HG03060 (cell line): ENCODE data around the gene CDH5.
"Not testable (repeated sequence)": the region's sequence is repeated elsewhere in the genome, so short reads cannot be mapped to it uniquely, and the experiment has no call there.

Experiments
- ATAC-seq: cut with Tn5 transposase; IDR thresholded peaks from one replicate; pipeline ENCODE4 v1.9.1; 2021; ENCODE audit warnings: low read depth, moderate number of reproducible peaks; ENCODE audit not compliant: unreplicated experiment

The CDH5 gene

DNA sequence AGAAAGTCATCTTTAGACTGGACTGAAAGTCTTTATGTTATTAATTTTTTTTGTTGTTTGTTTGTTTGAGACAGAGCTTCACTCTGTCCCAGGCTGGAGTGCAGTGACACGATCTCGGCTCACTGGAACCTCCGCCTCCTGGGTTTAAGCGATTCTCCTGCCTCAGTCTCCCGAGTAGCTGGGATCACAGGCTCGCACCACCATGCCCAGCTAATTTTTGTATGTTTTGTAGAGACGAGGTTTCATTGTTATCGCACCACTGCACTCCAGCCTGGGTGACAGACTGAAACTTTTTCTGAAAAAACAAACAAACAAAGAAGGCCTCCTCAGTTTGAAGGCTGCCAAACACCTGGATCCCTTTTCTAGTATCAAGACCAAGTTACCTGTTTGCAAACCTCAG lies 65.3 kb downstream of the CDH5 start:
- ATAC-seq = no peak

DNA sequence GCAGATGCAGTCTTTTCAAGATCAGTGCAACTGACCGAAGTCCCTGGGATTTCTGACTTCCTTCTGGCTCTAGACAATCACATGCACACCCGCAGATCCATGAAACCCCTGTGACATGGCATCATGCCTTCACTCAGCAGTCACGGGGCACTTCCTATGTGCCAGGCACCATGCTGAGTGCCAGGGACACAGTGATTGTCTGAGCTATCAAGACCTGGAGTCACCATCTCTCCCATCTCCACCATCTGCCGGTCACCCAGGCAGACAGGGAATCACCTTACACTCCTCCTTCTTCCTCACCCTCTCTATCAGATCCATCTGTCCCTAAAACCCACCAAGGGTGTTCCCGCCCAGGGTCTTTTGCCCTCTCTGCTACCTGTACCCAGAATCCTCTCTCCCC lies 65.9 kb downstream of the CDH5 start:
- ATAC-seq = no peak

DNA sequence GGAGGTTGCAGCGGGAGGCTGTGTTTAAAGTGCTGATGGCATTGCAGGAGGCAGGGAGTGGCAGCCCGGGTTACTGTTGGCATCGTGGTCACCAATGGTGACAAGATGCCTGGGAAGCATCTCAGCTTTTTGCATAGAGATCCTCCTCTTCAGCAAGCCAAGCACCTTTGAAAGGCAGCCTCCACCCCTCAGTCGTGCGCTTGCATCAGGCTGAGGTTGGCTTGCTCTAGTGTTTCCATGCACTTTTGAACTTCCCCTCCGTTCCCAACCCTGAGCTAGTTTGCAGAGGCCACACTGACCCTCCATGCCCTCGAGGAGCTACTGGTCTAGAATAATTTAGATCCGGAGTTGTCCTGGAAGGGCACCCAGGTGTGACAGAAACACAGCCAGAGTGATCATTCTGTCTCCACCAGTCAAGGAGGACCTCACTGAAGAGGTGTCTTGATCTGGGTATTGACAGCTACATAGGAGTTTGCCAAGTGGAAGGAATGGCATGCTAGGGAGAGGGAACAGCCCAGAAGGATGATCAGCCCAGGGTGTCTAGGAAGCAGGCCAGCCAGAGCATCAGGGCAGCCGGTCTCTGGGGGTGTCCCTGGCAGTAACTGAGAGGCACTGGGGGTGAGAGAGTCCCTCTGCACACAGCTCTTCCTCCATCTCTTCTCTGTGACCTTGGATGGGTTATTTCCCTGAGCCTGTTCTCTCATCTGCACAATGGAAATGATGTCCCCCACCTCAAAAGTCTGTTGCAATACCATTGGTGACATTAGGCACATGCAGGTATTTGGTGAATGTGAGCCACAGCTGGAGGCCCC lies 68.3 kb downstream of the CDH5 start:
- no peak for ATAC-seq

DNA sequence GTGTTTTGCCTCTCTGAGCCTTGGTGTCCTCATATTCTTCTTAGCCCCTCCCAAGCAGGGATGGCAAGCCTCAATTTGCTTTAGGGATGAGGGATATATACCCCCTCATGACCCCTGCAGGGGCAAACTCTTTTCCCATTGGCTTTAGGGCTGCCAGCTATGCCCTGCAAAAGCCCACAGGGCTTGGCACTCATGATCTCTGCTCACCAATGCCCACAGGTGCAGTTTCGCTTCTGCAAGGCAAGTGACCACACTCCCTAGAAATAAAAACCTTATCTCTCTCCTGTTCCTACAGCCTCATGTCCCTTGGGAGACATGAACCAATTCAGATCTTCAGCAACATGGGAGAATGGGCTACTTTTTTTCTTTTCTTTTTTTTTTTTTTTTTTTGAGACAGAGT lies 69.4 kb downstream of the CDH5 start:
- no peak for ATAC-seq

DNA sequence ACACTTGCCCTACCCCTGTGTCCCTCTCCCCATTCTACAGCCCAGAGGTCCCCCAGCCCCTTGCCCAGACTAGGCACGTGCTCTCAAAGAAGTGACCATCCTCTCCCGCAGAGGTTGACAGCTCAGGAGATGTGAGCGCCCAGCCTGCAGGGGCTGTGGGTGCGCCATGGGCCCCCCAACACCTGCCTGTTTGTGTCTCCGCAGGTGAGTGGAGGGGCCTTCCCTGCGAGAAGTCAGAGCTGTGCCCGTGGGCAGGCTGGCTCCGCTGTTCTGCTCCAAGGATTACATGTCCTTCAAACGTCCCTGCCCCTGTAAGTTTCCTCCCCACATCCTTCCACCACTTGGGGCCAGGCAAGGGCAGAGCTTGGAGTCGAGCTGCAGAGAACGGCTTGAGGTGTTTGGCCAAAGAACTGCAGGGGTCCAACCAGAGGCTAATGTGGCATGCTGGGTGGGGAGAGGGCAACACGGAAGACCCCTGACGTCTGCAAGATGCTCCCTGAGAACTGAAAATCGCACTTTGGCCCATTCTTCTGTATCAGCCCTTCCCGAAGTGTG lies 71.0 kb downstream of the CDH5 start:
- ATAC-seq = no peak

DNA sequence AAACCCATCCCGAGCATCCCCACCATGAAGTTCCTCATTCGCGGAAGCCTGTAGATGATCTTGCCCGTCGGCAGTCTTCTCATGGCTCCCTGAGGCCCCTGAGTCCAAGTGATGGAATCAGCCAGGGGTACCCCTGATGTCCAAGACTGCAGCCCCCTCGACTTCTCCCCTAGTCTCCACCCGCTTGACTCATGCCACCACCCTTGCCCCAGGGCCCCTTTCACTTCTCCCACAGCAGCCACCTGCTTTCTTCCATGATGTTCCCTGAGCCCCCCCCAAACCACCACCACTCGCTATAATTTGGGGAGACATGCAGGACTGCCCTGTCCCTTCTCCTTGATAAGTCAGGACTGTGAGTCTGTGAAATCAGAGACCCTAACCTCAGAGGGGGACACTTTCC lies 72.0 kb downstream of the CDH5 start:
- no peak for ATAC-seq

DNA sequence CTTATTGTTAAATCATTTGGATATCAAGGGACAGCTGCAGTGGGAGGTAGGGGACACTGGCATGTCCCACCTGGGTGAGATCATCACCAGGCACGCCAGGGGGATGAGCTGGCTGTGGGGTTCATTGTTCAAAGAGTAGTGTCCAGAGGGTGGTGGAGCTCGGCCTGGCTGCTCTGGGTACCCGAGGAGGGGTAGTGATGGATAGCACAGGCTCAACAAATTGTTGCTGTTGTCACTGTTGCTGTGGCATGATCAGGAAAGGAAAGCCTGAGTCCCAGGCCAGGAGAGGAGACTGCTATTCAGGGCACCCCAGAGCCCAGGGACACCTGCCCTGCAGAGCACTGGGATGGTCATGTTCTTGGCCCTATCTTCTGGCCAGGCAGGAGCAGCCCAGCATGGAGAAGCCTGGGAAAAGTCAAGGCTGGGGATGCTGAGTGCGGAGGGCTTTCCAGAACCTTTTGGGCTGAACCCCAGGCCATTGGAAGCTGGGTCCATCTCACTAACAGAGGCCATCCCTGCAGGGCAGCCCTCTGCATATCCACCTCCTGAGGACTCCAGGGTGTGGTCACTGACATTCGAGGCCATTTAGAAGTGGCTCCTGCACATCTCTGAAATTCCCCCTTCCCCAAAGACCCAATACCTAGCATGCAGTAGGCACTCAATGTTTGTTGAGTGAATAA lies 72.7 kb downstream of the CDH5 start:
- ATAC-seq = no peak

DNA sequence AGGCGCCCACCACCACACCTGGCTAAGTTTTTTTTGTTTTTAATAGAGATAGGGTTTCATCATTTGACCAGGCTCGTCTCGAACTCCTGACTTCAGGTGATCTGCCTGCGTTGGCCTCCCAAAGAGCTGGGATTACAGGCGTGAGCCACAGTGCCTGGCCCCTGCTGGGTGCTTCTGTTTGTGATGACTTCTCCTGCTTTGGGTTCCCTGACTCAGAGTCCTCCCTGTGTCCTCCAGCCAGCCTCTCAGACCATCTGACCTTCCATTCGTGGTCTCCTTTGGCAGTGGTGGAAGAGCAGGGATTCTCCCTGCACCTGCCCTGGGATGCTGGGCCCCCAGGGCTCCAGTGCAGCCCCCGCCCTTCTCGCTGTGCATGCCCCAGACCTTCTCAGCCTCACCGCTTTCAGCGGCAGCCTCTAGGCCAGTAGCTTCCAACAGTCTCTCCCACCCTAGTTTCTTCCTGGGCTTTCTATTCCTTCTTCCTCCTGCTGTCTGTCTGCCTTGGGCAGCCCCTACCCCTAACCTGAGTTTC lies 73.8 kb downstream of the CDH5 start:
- ATAC-seq = no peak

DNA sequence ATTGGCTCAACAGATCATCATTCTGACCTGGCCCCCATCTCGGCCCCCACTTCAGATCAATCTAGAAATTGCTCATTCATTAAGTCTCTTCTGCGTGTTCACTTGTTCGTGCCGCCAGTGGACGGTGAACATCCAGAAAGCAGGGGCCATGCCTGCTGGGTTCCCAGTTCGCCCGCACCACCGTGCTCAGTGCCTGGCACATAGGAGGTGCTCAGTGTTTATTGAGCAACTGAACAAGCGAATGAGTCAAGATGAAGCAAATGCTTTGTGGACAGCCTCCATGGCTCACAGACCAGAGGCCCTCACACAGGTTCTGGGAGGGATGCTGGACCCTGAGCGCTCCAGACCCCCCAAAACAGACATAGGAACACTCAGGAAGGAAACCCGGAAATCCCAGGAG lies 74.5 kb downstream of the CDH5 start:
- ATAC-seq = no peak

DNA sequence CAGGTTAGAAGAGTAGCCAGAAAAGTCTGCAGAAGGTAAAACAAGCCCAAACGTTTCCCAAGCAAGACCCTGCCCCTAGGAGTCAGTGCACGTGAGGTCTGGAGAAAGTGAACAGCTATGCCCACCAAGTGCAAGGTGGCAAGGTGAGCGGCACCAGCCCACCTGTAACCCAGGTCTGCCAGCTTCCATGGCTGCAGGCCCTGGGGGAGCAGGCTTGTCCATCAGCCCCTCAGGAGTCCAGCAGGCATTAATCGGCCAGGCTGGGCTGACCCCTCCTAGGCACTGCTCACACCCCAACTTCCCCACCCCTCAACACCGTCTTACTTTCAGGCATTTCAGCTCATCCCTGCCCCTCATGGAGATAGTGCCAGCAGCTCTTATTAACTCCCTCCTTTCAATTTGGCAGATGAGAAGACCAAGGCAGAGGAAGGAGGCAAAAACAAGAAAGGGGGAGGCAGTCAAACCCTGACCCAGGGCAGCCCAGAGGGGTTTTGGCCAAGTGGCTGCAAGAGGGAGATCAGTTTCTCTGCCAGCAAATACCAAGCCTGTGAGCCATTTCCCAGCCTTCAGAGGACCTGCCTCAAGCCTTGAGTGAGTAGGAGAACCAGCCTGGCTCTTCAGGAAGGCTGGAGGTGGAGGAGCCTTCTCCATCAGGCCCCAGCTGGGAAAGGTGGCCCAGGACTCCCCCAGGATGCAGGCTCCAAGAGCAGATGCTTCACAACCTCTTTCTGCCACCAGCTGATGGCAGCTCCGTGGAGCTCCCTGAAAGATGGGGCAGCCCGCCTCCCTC lies 75.3 kb downstream of the CDH5 start:
- ATAC-seq = no peak

DNA sequence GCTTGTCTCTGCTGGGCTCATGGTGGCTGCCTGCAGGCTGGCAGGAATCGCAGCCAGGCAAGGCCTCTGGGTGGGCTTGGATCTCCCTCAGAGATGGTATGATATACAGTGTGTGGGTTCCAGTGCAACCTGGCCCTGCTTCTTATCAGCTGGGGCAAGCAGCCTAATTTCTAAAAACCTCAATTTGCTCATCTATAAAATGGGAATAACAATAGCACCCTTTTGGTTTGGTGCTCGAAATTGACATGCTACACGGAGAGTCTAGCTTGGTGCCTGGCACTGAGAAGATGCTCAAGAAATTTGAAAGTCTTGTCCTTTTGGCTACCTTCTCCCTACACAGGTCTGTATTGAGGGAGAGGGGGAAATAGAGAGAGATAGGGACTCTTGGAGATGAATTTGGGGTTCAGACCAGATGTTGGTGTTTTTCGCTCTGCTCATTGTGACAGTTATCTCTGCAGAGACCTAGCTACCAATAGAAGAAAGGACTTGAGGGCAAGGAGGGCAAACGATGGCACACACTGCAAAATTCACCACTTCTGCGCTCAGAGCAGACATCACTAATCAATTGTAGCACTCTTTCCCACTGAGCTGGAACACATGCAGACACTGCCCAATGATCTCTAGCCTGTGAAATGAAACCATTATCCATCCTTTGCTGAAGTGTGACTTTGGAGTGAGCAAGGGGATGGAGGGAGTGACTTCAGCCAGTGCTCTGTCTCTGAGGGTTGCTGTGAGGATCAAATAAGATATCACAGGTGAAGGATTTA lies 76.2 kb downstream of the CDH5 start:
- ATAC-seq = no peak

DNA sequence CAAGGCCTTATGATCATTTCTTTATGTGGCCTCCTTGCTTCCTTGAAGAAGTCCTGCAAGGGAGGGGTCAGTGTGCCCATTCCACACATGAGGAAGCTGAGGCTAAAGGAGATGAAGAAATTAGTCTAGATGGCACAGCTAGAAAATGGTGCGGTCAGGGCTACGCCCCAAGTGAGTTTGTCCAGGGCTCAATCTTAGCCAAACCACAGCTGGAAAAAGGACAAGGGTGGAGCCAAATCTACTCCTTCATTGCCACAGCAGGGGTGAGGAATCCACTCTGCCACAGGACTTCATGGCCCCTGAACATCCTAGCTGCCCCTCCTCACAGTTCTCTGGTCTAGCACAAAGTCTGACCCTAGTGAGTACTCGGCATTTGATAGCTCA lies 76.8 kb downstream of the CDH5 start:
- no peak for ATAC-seq

DNA sequence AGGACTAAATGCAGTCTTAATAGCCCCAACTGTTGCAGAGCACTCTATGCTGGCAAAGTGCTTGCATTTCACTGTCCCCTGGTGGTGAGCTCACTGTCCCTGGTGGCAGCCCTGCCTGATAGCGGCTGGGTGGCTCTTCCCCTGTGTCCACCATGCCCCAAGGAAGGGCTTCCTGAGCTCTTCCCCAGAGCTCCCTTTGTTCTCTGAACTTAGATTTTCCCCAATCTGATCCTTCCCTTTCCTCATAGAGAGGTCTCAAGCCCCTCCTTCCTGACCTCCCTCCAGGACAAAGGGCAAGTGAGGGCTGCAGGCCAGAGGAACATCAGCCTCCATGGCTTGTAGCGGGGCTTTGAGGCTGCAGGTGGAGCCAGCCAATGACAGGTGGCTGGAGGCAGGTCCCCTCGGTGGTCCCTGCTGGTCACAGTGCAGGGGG lies 77.6 kb downstream of the CDH5 start:
- ATAC-seq = no peak

DNA sequence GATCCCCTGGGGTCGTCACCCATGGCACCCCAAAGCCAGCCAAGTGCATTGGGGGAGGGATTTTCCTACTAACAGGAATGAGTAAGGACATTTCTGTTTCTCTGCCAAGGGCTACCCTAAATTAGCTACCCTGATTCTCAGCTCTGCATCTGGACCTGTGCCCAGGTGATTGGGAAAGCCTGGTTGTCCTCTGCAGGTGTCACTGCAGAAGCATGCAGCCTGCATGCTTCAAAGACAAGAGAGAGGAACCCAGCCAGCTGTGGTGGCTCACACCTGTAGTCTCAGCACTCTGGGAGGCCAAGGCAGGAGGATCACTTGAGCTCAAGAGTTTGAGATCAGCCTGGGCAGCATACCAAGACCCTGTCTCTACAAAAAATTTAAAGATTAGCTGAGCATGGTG lies 80.2 kb downstream of the CDH5 start:
- ATAC-seq = no peak

DNA sequence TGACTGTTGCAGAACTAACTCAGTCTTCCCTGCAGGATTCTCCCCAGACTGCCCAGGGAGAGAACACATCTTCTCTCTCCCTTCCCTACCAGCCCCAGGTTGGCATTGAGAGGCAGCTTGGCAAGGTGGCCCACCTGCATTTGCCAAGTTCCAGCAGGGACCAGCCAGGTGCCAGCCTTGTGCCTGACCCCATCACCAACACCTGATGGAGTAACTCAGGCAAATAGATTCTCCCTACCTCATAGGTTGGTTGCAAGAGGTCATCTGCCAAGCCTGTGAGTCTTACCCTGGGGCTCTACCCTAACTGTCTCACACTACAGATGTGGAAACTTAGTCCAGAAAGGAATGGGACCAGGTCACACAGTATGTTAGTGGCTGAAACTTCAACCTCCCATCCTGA lies 81.0 kb downstream of the CDH5 start:
- no peak for ATAC-seq

DNA sequence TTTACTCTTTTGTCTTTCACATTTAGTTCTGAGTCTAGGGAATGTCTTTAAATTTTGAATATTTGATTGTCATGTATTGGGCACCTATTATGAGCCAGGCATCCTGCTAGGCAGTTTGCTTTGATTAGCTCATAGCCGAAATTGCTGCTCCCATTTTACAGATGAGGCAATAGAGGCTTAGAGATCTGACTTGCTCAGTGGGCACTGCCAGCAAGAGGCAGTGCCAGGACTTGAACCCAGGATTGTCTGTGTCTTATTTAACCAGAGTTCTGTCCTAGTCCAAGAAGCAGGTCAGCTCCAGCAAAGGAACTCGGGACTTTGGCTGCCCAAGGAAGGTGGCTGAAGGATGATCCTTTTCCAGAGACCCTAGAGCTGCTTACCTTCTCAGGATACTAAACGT lies 85.1 kb downstream of the CDH5 start:
- ATAC-seq = no peak

DNA sequence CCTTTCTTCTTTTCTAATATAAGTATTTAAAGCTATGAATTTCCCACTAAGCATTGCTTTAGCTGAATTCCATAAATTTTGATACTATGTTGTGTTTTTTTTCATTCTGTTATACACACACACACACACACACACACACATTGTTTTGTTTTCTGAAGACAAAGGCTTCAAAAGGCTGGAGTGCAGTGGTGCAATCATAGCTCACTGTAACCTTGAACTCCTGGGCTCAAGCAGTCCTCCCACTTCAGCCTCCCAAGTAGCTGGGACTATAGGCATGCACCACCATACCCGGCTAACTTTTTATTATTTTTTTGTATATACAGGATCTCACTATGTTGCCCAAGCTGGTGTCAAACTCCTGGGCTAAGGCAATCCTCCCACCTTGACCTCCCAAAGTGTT lies 86.7 kb downstream of the CDH5 start:
- ATAC-seq = not testable (repeated sequence)
